Stomach (tissue), 9 donors: ENCODE results near the gene AGTR1. TPM values are rescaled to one million over a fixed set of nuclear protein-coding genes. Genes with fewer than 3 reads are reported as not detected.

Experiments used
- DNase-seq, 2 donors: peaks; one replicate each; pipeline versions ENCODE4 v3.0.0 to v3.0.0-alpha.2; 2013 to 2019
- H3K27ac ChIP-seq, 5 donors: fragments of 200-600 bp in 4 of 5; sonication (generic) in 4 of 5; one replicate each; pipeline ENCODE4 v1.5.1; 2013 to 2019; ENCODE audit warnings: mild to moderate bottlenecking in 1 of 5, moderate library complexity in 1 of 5
- H3K27me3 ChIP-seq, 3 donors: fragments of 200-600 bp; sonication (generic); one replicate each; pipeline ENCODE4 v1.5.1; 2017 to 2019; ENCODE audit warnings: mixed run types in 1 of 3
- H3K36me3 ChIP-seq, 4 donors: fragments of 200-600 bp; sonication (generic); 1 replicate in 3 of 4; 2 replicates in 1 of 4; pipeline ENCODE4 v1.5.1; 2016 to 2019
- H3K4me1 ChIP-seq, 4 donors: fragments of 200-600 bp; sonication (generic); one replicate each; pipeline ENCODE4 v1.5.1; 2016 to 2019
- H3K4me3 ChIP-seq, 4 donors: fragments of 200-600 bp; sonication (generic) in 3 of 4; one replicate each; pipeline ENCODE4 v1.5.1; 2016 to 2019; ENCODE audit warnings: mild to moderate bottlenecking in 1 of 4
- H3K9me3 ChIP-seq, 4 donors: fragments of 200-600 bp; sonication (generic); one replicate each; pipeline ENCODE4 v1.5.1; 2016 to 2019
- EP300 ChIP-seq: sonication (generic); formaldehyde crosslinking; IDR thresholded peaks from one replicate; pipeline ENCODE4 v1.6.1; 2017; ENCODE audit warnings: antibody characterized with exemption
- POLR2A ChIP-seq, 4 donors: fragments of 450-650 bp; IDR thresholded peaks; one replicate each; pipeline ENCODE4 v1.6.1; 2016; ENCODE audit warnings: antibody characterized with exemption in 4 of 4, control low read depth in 2 of 4, mild to moderate bottlenecking in 1 of 4, moderate library complexity in 1 of 4
- POLR2AphosphoS5 ChIP-seq, 3 donors: sonication (generic); formaldehyde crosslinking; IDR thresholded peaks; one replicate each; pipeline ENCODE4 v1.6.1; 2016; ENCODE audit warnings: antibody characterized with exemption in 3 of 3
- WGBS, 5 donors: extraction: QIAGEN DNeasy Blood & Tissue Kit in 3 of 5; methylation state at CpG; one replicate each; pipeline versions ENCODE4 v1.1.5 to v1.1.7; 2013 to 2018; 5-methylcytosine and 5-hydroxymethylcytosine counted together
- intact Hi-C: fragments of 100-400 bp; cut with DNase I; formaldehyde crosslinking; loops from one replicate; pipeline ENCODE4 v1.15.1; 2023; ENCODE audit warnings: low total_unique reads
- polyA plus RNA-seq, 3 donors: library from polyadenylated mRNA; stranded (reverse); fragments of 200-250 nt; gene quantifications; one replicate each; pipeline ENCODE4 v1.2.3, GENCODE V29; 2013
- total RNA-seq, 5 donors: library from RNA; depleted of rRNA; stranded (reverse); fragments of >200 nt; gene quantifications; one replicate each; pipeline versions ENCODE4 v1.1.0 to v1.2.3, GENCODE V29; 2014 to 2016
- TF ChIP-seq, protein P1 (sequence below), 7 experiments: fragments of 450-650 bp in 4 of 7; fragments of 200-600 bp in 3 of 7; sonication (generic) in 3 of 7; IDR thresholded peaks; one replicate each; pipeline ENCODE4 v1.5.1; 2016 to 2019; ENCODE audit warnings: antibody characterized with exemption in 7 of 7, control low read depth in 2 of 7, mild to moderate bottlenecking in 1 of 7
- donor health status: healthy with polysubstance abuse.
- donor health status: Bipolar disorder and iron deficiency.
- donor health status: healthy.

The AGTR1 gene
- total and polyA plus RNA-seq, 8 donors, result 0.25 to 11.0 (median 3.6) TPM

GRCh38 chr3:148736086-148736485 is 38.4 kb downstream of the AGTR1 start:
- no peaks in the 10 kb centered on the region for H3K9me3 ChIP-seq
- no peaks in the 10 kb centered on the region for H3K27me3 ChIP-seq
- H3K27ac ChIP-seq, result no peak overlapping the region
- DNase-seq, result no peak
- WGBS, 5 donors, result 33 to 54% (median 47%) methylated on average over 3 of the region's 3 CpGs
- TF ChIP-seq POLR2A (IDR thresholded peaks at IDR 0.05) (no peak), EP300 (no peak), POLR2AphosphoS5 (IDR thresholded peaks at IDR 0.05) (no peak)
- TF ChIP-seq, protein P1, sequence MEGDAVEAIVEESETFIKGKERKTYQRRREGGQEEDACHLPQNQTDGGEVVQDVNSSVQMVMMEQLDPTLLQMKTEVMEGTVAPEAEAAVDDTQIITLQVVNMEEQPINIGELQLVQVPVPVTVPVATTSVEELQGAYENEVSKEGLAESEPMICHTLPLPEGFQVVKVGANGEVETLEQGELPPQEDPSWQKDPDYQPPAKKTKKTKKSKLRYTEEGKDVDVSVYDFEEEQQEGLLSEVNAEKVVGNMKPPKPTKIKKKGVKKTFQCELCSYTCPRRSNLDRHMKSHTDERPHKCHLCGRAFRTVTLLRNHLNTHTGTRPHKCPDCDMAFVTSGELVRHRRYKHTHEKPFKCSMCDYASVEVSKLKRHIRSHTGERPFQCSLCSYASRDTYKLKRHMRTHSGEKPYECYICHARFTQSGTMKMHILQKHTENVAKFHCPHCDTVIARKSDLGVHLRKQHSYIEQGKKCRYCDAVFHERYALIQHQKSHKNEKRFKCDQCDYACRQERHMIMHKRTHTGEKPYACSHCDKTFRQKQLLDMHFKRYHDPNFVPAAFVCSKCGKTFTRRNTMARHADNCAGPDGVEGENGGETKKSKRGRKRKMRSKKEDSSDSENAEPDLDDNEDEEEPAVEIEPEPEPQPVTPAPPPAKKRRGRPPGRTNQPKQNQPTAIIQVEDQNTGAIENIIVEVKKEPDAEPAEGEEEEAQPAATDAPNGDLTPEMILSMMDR (IDR thresholded peaks at IDR 0.05), result no peak
- intact Hi-C loops, result no loop called here
- no peaks in the 10 kb centered on the region for H3K36me3 ChIP-seq
- no peaks in the 10 kb centered on the region for H3K4me1 ChIP-seq
- no peak overlapping the region for H3K4me3 ChIP-seq

GRCh38 chr3:148737104-148737530 is 39.4 kb downstream of the AGTR1 start:
- no peak for DNase-seq
- Histone ChIP-seq H3K4me1 (no peaks in the 10 kb centered on the region), H3K9me3 (no peaks in the 10 kb centered on the region), H3K4me3 (no peak overlapping the region), H3K27ac (no peak overlapping the region), H3K36me3 (no peaks in the 10 kb centered on the region), H3K27me3 (no peaks in the 10 kb centered on the region)
- intact Hi-C loops, result no loop called here
- TF ChIP-seq POLR2A (IDR thresholded peaks at IDR 0.05) (no peak), POLR2AphosphoS5 (IDR thresholded peaks at IDR 0.05) (no peak), EP300 (no peak)
- TF ChIP-seq, protein P1 (IDR thresholded peaks at IDR 0.05), result no peak
- 59 to 81% (median 77%) methylated on average over 2 of the region's 2 CpGs for WGBS, 5 donors

- 55 to 79% (median 60%) methylated on average over 1 of the region's 1 CpG for WGBS, 5 donors
- TF ChIP-seq EP300, result no peak
- TF ChIP-seq, protein P1 (IDR thresholded peaks at IDR 0.05), result no peak
- TF ChIP-seq POLR2AphosphoS5 (IDR thresholded peaks at IDR 0.05), result no peak
- TF ChIP-seq POLR2A (IDR thresholded peaks at IDR 0.05), result no peak
- intact Hi-C loops, result no loop called here
Observed at GRCh38 chr3:148739720-148740119, 42.0 kb downstream of the AGTR1 start.

GRCh38 chr3:148740291-148740690 is 42.6 kb downstream of the AGTR1 start:
- intact Hi-C loops, result no loop called here
- Histone ChIP-seq H3K4me3 (no peak overlapping the region), H3K36me3 (no peaks in the 10 kb centered on the region), H3K27ac (no peak overlapping the region), H3K4me1 (no peaks in the 10 kb centered on the region), H3K27me3 (no peaks in the 10 kb centered on the region), H3K9me3 (no peaks in the 10 kb centered on the region)
- WGBS, 5 donors, result 58 to 82% (median 74%) methylated on average over 2 of the region's 2 CpGs
- no peak for TF ChIP-seq POLR2A (IDR thresholded peaks at IDR 0.05)
- no peak for DNase-seq

More at GRCh38 chr3:148739720-148740119, 42.0 kb downstream of the AGTR1 start:
- Histone ChIP-seq H3K4me1 (no peaks in the 10 kb centered on the region), H3K27ac (no peak overlapping the region), H3K36me3 (no peaks in the 10 kb centered on the region), H3K9me3 (no peaks in the 10 kb centered on the region), H3K27me3 (no peaks in the 10 kb centered on the region), H3K4me3 (no peak overlapping the region)
- no peak for DNase-seq

GRCh38 chr3:148741219-148741618 is 43.5 kb downstream of the AGTR1 start:
- H3K4me1 ChIP-seq, result no peaks in the 10 kb centered on the region
- H3K36me3 ChIP-seq, result no peaks in the 10 kb centered on the region
- 94 to 97% (median 95%) methylated on average over 10 of the region's 10 CpGs for WGBS, 5 donors
- H3K27me3 ChIP-seq, result no peaks in the 10 kb centered on the region
- H3K4me3 ChIP-seq, result no peak overlapping the region
- H3K27ac ChIP-seq, result no peak overlapping the region
- DNase-seq, result no peak
- no peaks in the 10 kb centered on the region for H3K9me3 ChIP-seq
- TF ChIP-seq, protein P1 (IDR thresholded peaks at IDR 0.05), result no peak
- TF ChIP-seq POLR2AphosphoS5 (IDR thresholded peaks at IDR 0.05), result no peak
- no peak for TF ChIP-seq EP300
- TF ChIP-seq POLR2A (IDR thresholded peaks at IDR 0.05), result no peak
- intact Hi-C loops, result no loop called here
